ENCODE results near the gene ELAC2. TPM values are rescaled to one million over a fixed set of nuclear protein-coding genes. Genes with fewer than 3 reads are reported as not detected.

The ELAC2 gene
- total RNA-seq, 2 experiments from 2014 or later: 51.6 to 53.3 TPM

DNA sequence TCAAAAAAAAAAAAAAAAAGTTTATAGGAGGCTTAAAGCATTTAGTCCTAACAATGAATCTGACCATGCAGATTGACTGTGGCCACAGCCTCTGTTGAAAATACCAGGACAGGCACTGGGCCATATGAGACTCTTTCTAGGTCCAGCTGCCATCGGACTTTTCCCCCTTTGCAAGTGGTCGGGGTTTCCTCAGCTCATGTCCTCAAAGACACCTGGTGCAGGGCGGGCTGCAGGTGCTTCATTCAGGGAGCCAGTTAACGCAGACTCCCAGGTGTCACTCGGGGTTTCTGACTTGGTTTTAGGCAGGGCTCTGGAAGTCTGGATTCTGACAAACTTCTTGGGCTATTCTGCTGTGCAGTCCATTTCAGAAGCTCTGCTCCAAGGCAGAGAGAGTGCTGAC lies 20.9 kb downstream of the ELAC2 start:
- intact Hi-C loops (cut with DNase I, micrococcal nuclease): no loop called here
- DNase-seq (no peak), ATAC-seq (ENCODE audit: poor library complexity) (no peak)
- Mint-ChIP-seq H3K27ac (no peak overlapping the region), H3K4me1 (ENCODE audit: low read depth) (no peaks in the 10 kb centered on the region), H3K4me3 (no peak overlapping the region), H3K27me3 (no peaks in the 10 kb centered on the region), H3K9me3 (no peaks in the 10 kb centered on the region), H3K36me3 (ENCODE audit: low read depth) (peaks cover 89% of the 10 kb centered on the region)
- Histone ChIP-seq H3K4me3 (ENCODE audit: low read length) (no peak overlapping the region), H3K4me1 (ENCODE audit: insufficient read depth, low read length) (no peaks in the 10 kb centered on the region), H3K36me3 (ENCODE audit: insufficient read depth, low read length) (peaks cover 98% of the 10 kb centered on the region), H3K27ac (ENCODE audit: low read depth in 1 of 2, low read length in 2 of 2) (no peak overlapping the region), H3K9me3 (ENCODE audit: control insufficient read depth in 1 of 2, insufficient read depth in 1 of 2, low read length in 2 of 2) (no peaks in the 10 kb centered on the region), H3K27me3 (ENCODE audit: control insufficient read depth in 1 of 2, insufficient read depth in 2 of 2, low read length in 2 of 2) (no peaks in the 10 kb centered on the region)
- ChIA-PET CTCF (no interaction called here), POLR2A (interaction anchor here (1.2 kb wide), 1 partner anchor 21 kb away, joined by 3 read pairs; the partner anchor contains the start of gene ELAC2)
- TF ChIP-seq, protein P1, sequence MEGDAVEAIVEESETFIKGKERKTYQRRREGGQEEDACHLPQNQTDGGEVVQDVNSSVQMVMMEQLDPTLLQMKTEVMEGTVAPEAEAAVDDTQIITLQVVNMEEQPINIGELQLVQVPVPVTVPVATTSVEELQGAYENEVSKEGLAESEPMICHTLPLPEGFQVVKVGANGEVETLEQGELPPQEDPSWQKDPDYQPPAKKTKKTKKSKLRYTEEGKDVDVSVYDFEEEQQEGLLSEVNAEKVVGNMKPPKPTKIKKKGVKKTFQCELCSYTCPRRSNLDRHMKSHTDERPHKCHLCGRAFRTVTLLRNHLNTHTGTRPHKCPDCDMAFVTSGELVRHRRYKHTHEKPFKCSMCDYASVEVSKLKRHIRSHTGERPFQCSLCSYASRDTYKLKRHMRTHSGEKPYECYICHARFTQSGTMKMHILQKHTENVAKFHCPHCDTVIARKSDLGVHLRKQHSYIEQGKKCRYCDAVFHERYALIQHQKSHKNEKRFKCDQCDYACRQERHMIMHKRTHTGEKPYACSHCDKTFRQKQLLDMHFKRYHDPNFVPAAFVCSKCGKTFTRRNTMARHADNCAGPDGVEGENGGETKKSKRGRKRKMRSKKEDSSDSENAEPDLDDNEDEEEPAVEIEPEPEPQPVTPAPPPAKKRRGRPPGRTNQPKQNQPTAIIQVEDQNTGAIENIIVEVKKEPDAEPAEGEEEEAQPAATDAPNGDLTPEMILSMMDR (IDR thresholded peaks at IDR 0.05): no peak

DNA sequence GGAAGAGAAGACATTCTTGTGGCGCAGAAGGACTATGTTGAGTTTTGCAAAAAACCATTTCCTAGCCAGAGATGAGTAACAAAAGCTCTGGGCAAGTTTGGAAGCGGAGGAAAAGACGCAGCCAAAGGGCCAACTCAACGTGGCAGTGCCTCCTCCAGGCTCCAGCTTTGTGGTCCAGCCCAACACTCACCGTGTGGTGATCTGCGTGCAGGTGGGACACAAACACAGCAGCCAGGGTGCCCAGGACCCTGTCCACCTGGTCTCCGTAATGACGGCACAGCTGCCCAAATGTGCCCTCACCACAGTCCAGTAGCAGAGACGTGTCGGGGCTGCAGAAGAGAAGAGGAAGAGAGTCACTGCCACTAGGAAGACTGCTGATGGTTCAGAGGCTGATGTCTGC lies 21.5 kb downstream of the ELAC2 start:
- H3K4me1 Mint-ChIP-seq (ENCODE audit: low read depth): no peaks in the 10 kb centered on the region
- CTCF ChIA-PET: no interaction called here
- H3K27ac Mint-ChIP-seq: no peak overlapping the region
- Histone ChIP-seq H3K27ac (ENCODE audit: low read depth in 1 of 2, low read length in 2 of 2) (no peak overlapping the region), H3K4me3 (ENCODE audit: low read length) (no peak overlapping the region), H3K36me3 (ENCODE audit: insufficient read depth, low read length) (peaks cover 97% of the 10 kb centered on the region), H3K4me1 (ENCODE audit: insufficient read depth, low read length) (no peaks in the 10 kb centered on the region), H3K9me3 (ENCODE audit: control insufficient read depth in 1 of 2, insufficient read depth in 1 of 2, low read length in 2 of 2) (no peaks in the 10 kb centered on the region), H3K27me3 (ENCODE audit: control insufficient read depth in 1 of 2, insufficient read depth in 2 of 2, low read length in 2 of 2) (no peaks in the 10 kb centered on the region)
- TF ChIP-seq, protein P1 (IDR thresholded peaks at IDR 0.05): no peak
- no peak for DNase-seq
- no peak for ATAC-seq (ENCODE audit: poor library complexity)
- no peaks in the 10 kb centered on the region for H3K9me3 Mint-ChIP-seq
- no peaks in the 10 kb centered on the region for H3K27me3 Mint-ChIP-seq
- peaks cover 95% of the 10 kb centered on the region for H3K36me3 Mint-ChIP-seq (ENCODE audit: low read depth)
- POLR2A ChIA-PET: interaction anchor here (1.2 kb wide), 1 partner anchor 22 kb away, joined by 3 read pairs; the partner anchor contains the start of gene ELAC2
- intact Hi-C loops (cut with DNase I, micrococcal nuclease): no loop called here
- no peak overlapping the region for H3K4me3 Mint-ChIP-seq

DNA sequence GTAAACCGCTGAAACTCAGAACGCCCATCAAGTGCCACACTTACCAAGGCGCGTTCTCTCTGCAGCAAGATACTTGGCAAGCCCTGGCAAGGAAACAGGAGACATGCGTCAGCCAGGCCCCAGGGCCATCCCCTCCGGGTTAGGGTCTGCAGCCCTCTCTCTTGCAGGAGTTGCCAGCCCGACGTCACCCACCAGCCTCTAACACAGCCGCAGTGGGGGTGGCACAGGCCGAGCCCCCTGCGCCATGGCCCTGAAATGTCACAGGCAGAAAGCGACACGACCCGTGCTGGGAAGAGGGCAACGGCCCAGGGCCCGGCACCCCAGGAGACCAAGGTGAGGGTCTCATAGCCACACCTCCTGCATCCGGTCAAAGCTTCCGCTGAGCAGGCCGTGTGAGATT lies 21.9 kb downstream of the ELAC2 start:
- ATAC-seq (ENCODE audit: poor library complexity) (no peak), DNase-seq (no peak)
- Mint-ChIP-seq H3K27ac (no peak overlapping the region), H3K4me3 (no peak overlapping the region), H3K4me1 (ENCODE audit: low read depth) (no peaks in the 10 kb centered on the region), H3K9me3 (no peaks in the 10 kb centered on the region), H3K36me3 (ENCODE audit: low read depth) (peaks cover 97% of the 10 kb centered on the region), H3K27me3 (no peaks in the 10 kb centered on the region)
- no peaks in the 10 kb centered on the region for H3K4me1 ChIP-seq (ENCODE audit: insufficient read depth, low read length)
- ChIA-PET POLR2A (no interaction called here), CTCF (no interaction called here)
- no peaks in the 10 kb centered on the region for H3K9me3 ChIP-seq (ENCODE audit: control insufficient read depth in 1 of 2, insufficient read depth in 1 of 2, low read length in 2 of 2)
- intact Hi-C loops (cut with DNase I, micrococcal nuclease): no loop called here
- no peak overlapping the region for H3K27ac ChIP-seq (ENCODE audit: low read depth in 1 of 2, low read length in 2 of 2)
- no peak overlapping the region for H3K4me3 ChIP-seq (ENCODE audit: low read length)
- no peaks in the 10 kb centered on the region for H3K27me3 ChIP-seq (ENCODE audit: control insufficient read depth in 1 of 2, insufficient read depth in 2 of 2, low read length in 2 of 2)
- TF ChIP-seq, protein P1 (IDR thresholded peaks at IDR 0.05): no peak
- H3K36me3 ChIP-seq (ENCODE audit: insufficient read depth, low read length): peaks cover 95% of the 10 kb centered on the region
